HCEC 1CT (cell line): ENCODE measurements around the gene L3MBTL4.

Experiments
- DNase-seq: peaks from one replicate; pipeline ENCODE4 v3.0.0-alpha.2; 2017

The L3MBTL4 gene

GRCh38 chr18:6018671-6019070, 396.0 kb downstream of the L3MBTL4 start:
- DNase-seq = no peak

- no peak for DNase-seq
Observed at GRCh38 chr18:6017171-6017570, 397.5 kb downstream of the L3MBTL4 start.

- no peak for DNase-seq
Observed at GRCh38 chr18:6015364-6015763, 399.3 kb downstream of the L3MBTL4 start.

- no peak for DNase-seq
Observed at GRCh38 chr18:6013171-6013810, 401.4 kb downstream of the L3MBTL4 start.

GRCh38 chr18:6010921-6011320, 403.8 kb downstream of the L3MBTL4 start:
- no peak for DNase-seq

- no peak for DNase-seq
Observed at GRCh38 chr18:6010284-6010683, 404.4 kb downstream of the L3MBTL4 start.

- DNase-seq = no peak
Observed at GRCh38 chr18:6009756-6010155, 405.0 kb downstream of the L3MBTL4 start.

GRCh38 chr18:6004683-6005082, 410.0 kb downstream of the L3MBTL4 start:
- no peak for DNase-seq

- DNase-seq = no peak
Observed at GRCh38 chr18:6004119-6004518, 410.6 kb downstream of the L3MBTL4 start.

GRCh38 chr18:6001867-6002266, 412.8 kb downstream of the L3MBTL4 start:
- no peak for DNase-seq

- DNase-seq = no peak
Observed at GRCh38 chr18:5998907-5999306, 415.8 kb downstream of the L3MBTL4 start.

- no peak for DNase-seq
Observed at GRCh38 chr18:5998166-5998881, 416.4 kb downstream of the L3MBTL4 start.

GRCh38 chr18:5997361-5997760, 417.4 kb downstream of the L3MBTL4 start:
- DNase-seq = no peak

- DNase-seq = no peak
Observed at GRCh38 chr18:5995626-5996025, 419.1 kb downstream of the L3MBTL4 start.

- no peak for DNase-seq
Observed at GRCh38 chr18:5993938-5994337, 420.8 kb downstream of the L3MBTL4 start.

- no peak for DNase-seq
Observed at GRCh38 chr18:5992381-5992780, 422.3 kb downstream of the L3MBTL4 start.

GRCh38 chr18:5987249-5987648, 427.5 kb downstream of the L3MBTL4 start:
- no peak for DNase-seq

- no peak for DNase-seq
Observed at GRCh38 chr18:5986257-5986931, 428.3 kb downstream of the L3MBTL4 start.

- DNase-seq = no peak
Observed at GRCh38 chr18:5984245-5984644, 430.5 kb downstream of the L3MBTL4 start.

- DNase-seq = no peak
Observed at GRCh38 chr18:5983488-5983887, 431.2 kb downstream of the L3MBTL4 start.

GRCh38 chr18:5982332-5982731, 432.4 kb downstream of the L3MBTL4 start:
- no peak for DNase-seq

- DNase-seq = no peak
Observed at GRCh38 chr18:5980721-5981120, 434.0 kb downstream of the L3MBTL4 start.

GRCh38 chr18:5979971-5980457, 434.7 kb downstream of the L3MBTL4 start:
- no peak for DNase-seq
